GM21737 (cell line): ENCODE measurements around the gene CLEC7A.

Experiments
- ATAC-seq: cut with Tn5 transposase; IDR thresholded peaks from one replicate; pipeline ENCODE4 v1.9.1; 2021; ENCODE audit warnings: mild to moderate bottlenecking, moderate library complexity; ENCODE audit not compliant: unreplicated experiment

Gene CLEC7A

GRCh38 chr12:10142976-10143589, 13.1 kb upstream of the CLEC7A start:
- no peak for ATAC-seq

- no peak for ATAC-seq
Observed at GRCh38 chr12:10140001-10140400, 10.0 kb upstream of the CLEC7A start.

GRCh38 chr12:10136637-10137205, 6.7 kb upstream of the CLEC7A start:
- no peak for ATAC-seq

- no peak for ATAC-seq
Observed at GRCh38 chr12:10135126-10135525, 5.1 kb upstream of the CLEC7A start.

- no peak for ATAC-seq
Observed at GRCh38 chr12:10132850-10133370, 2.9 kb upstream of the CLEC7A start.

- ATAC-seq, result no peak
Observed at GRCh38 chr12:10131111-10131690, 1.2 kb upstream of the CLEC7A start.

- no peak for ATAC-seq
Observed at GRCh38 chr12:10128687-10129086, 1.3 kb downstream of the CLEC7A start.

- ATAC-seq, result no peak
Observed at GRCh38 chr12:10126413-10126812, 3.6 kb downstream of the CLEC7A start.

- ATAC-seq, result no peak
Observed at GRCh38 chr12:10122689-10123088, 7.3 kb downstream of the CLEC7A start.

- ATAC-seq, result no peak
Observed at GRCh38 chr12:10121278-10121677, 8.7 kb downstream of the CLEC7A start.

- ATAC-seq, result no peak
Observed at GRCh38 chr12:10119066-10119465, 10.9 kb downstream of the CLEC7A start.

- ATAC-seq, result no peak
Observed at GRCh38 chr12:10115890-10116289, 14.1 kb downstream of the CLEC7A start.

- ATAC-seq, result no peak
Observed at GRCh38 chr12:10115311-10115710, 14.7 kb downstream of the CLEC7A start.

- no peak for ATAC-seq
Observed at GRCh38 chr12:10113920-10114319, 16.1 kb downstream of the CLEC7A start.

- ATAC-seq, result no peak
Observed at GRCh38 chr12:10113075-10113474, 16.9 kb downstream of the CLEC7A start.

- ATAC-seq, result no peak
Observed at GRCh38 chr12:10111451-10111850, 18.5 kb downstream of the CLEC7A start.

- ATAC-seq, result no peak
Observed at GRCh38 chr12:10110256-10110844, 19.6 kb downstream of the CLEC7A start.

GRCh38 chr12:10102322-10102721, 27.7 kb downstream of the CLEC7A start:
- no peak for ATAC-seq

GRCh38 chr12:10101648-10102220, 28.3 kb downstream of the CLEC7A start:
- ATAC-seq, result no peak

GRCh38 chr12:10101042-10101579, 28.9 kb downstream of the CLEC7A start:
- ATAC-seq, result no peak

- ATAC-seq, result no peak
Observed at GRCh38 chr12:10098791-10099190, 31.2 kb downstream of the CLEC7A start, which contains the start of gene CLEC1A. CLEC1A (minus strand) TSS chr12:10098985; CDS start chr12:10098922, 63 bp downstream.
